ENCODE results near the gene TXNL4B. TPM values are rescaled to one million over a fixed set of nuclear protein-coding genes. Genes with fewer than 3 reads are reported as not detected.
"Not testable (repeated sequence)": the region's sequence is repeated elsewhere in the genome, so short reads cannot be mapped to it uniquely, and the experiment has no call there.

The TXNL4B gene
- total RNA-seq, 5 donors from 2014 or later (not counting 1 experiment from before 2014, with no cell fraction given) = 10.9 to 24.2 (median 19.4) TPM

DNA sequence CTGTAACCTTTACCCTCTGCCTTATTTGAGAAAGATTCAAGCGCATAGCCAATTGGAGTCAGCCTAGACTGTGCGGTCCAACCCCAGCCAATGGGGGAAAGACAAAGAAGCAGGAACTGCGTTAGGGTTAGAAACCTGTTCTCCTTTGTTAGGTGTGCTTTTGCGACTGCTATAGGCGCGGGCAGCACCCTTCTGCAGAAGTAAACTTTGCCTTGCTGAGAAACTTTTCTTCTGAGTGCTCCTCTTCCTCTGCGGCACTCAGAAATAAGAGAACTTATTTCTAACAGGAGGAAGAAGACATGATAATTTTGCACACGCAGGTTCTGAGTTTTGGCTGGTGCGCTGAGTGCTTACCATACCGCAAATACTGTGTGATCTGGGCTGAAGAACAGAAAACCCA lies 9.0 kb downstream of the TXNL4B start:
- POLR2A ChIA-PET = no interaction called here
- Mint-ChIP-seq H3K4me3 (no peak overlapping the region), H3K27me3 (no peaks in the 10 kb centered on the region), H3K9me3 (peaks cover 0 to 9% (median 0%) of the 10 kb centered on the region in 3 donors), H3K36me3 (peaks cover 46% of the 10 kb centered on the region), H3K27ac (no peak overlapping the region), H3K4me1 (peaks cover 0 to 2% (median 0%) of the 10 kb centered on the region in 3 donors)
- Histone ChIP-seq H3K36me3 (ENCODE audit: control insufficient read depth in 2 of 2, extremely low read depth in 1 of 2, insufficient read depth in 1 of 2, low read length in 1 of 2) (peaks cover 7 to 42% of the 10 kb centered on the region in 2 donors), H3K4me1 (ENCODE audit: control insufficient read depth in 1 of 2, extremely low read depth in 1 of 2, insufficient read depth in 2 of 2, low read length in 2 of 2) (no peaks in the 10 kb centered on the region), H3K27ac (ENCODE audit: low read length) (no peak overlapping the region), H3K27me3 (replicated peaks in 1 of 2; ENCODE audit: control insufficient read depth in 2 of 2, extremely low read depth in 1 of 2, insufficient read depth in 2 of 2, low read length in 1 of 2) (no peaks in the 10 kb centered on the region), H3K4me3 (ENCODE audit: control insufficient read depth in 1 of 2, extremely low read depth in 1 of 2, low read length in 1 of 2) (no peak overlapping the region), H3K9me3 (peaks cover 3% of the 10 kb centered on the region)
- CTCF ChIA-PET = no interaction called here
- ATAC-seq (replicated peaks in 1 of 4) (no peak), DNase-seq (no peak)
- WGBS (ENCODE audit: insufficient coverage) = 97% methylated on average over 6 of the region's 10 CpGs

DNA sequence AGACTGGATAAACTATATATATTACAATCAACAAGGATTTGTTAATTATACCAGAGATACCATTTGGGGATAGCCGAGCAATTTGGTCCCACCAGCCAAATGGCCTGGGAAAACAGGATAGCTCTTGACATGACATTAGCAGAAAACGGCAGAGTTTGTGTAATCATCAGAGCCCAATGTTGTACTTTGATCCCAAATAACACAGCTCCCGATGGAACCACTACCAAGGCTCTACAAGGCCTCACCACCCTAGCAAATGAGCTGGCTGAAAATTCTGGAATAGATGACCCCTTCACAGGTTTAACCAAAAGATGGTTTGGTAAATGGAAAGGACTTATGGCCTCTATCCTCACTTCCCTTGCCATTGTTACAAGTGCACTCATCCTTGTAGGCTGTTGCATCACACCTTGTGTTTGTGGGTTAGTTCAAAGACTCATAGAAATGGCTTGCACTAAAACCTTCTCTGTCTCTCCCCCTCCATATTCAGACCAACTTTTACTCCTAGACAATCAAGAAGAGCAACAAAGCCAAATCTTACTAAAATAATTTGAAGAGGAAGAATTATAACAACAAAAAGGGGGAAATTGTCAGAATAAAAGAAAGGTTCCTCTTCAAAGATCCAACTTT lies 9.5 kb downstream of the TXNL4B start:
- Histone ChIP-seq H3K27me3 (replicated peaks in 1 of 2; ENCODE audit: control insufficient read depth in 2 of 2, extremely low read depth in 1 of 2, insufficient read depth in 2 of 2, low read length in 1 of 2) (no peaks in the 10 kb centered on the region), H3K27ac (ENCODE audit: low read length) (no peak overlapping the region), H3K36me3 (ENCODE audit: control insufficient read depth in 2 of 2, extremely low read depth in 1 of 2, insufficient read depth in 1 of 2, low read length in 1 of 2) (peaks cover 7 to 36% of the 10 kb centered on the region in 2 donors), H3K4me3 (ENCODE audit: control insufficient read depth in 1 of 2, extremely low read depth in 1 of 2, low read length in 1 of 2) (no peak overlapping the region), H3K4me1 (ENCODE audit: control insufficient read depth in 1 of 2, extremely low read depth in 1 of 2, insufficient read depth in 2 of 2, low read length in 2 of 2) (no peaks in the 10 kb centered on the region), H3K9me3 (peaks cover 3% of the 10 kb centered on the region)
- Mint-ChIP-seq H3K4me1 (peaks cover 0 to 1% (median 0%) of the 10 kb centered on the region in 3 donors), H3K27ac (no peak overlapping the region), H3K27me3 (no peaks in the 10 kb centered on the region), H3K4me3 (no peak overlapping the region), H3K36me3 (peaks cover 41% of the 10 kb centered on the region), H3K9me3 (peaks cover 0 to 9% (median 0%) of the 10 kb centered on the region in 3 donors)
- ATAC-seq (replicated peaks in 1 of 4) (no peak), DNase-seq (no peak)
- WGBS (ENCODE audit: insufficient coverage) = 50% methylated on average over 2 of the region's 3 CpGs
- ChIA-PET POLR2A (no interaction called here), CTCF (interaction anchor here in 1 of 2 donors (0.6 kb wide), 1 partner anchor 355 kb away, joined by 4 read pairs; no protein-coding TSS in a partner anchor)

DNA sequence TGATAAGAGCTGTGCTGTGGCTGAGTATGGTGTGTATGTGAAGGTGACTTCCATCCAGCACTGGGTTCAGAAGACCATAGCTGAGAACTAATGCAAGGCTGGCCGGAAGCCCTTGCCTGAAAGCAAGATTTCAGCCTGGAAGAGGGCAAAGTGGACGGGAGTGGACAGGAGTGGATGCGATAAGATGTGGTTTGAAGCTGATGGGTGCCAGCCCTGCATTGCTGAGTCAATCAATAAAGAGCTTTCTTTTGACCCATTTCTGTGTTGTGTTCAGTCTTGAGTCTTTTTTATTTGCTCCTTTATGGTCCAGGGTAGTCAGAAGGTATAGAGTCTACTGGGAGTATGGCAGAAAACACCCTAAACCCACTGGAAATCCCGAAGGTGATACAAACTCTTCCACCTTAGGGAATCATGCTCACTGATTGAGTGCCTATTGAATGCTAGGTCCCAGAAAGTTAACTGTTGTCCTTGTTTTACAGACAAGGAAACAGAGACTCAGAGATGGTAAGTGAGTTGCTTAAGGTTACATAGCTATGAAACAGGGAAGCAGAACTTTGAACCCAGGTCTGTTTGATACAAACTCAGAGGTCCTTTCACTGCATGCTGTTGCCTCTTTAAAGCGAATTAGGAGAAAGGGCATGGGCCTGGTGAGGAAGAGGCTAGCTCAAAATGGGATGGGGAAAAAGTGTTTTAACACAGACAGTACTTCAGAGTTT lies 16.3 kb downstream of the TXNL4B start:
- H3K36me3 ChIP-seq (ENCODE audit: control insufficient read depth in 2 of 2, extremely low read depth in 1 of 2, insufficient read depth in 1 of 2, low read length in 1 of 2); H3K27me3 ChIP-seq (replicated peaks in 1 of 2; ENCODE audit: control insufficient read depth in 2 of 2, extremely low read depth in 1 of 2, insufficient read depth in 2 of 2, low read length in 1 of 2); H3K4me1 ChIP-seq (ENCODE audit: control insufficient read depth in 1 of 2, extremely low read depth in 1 of 2, insufficient read depth in 2 of 2, low read length in 2 of 2); H3K9me3 Mint-ChIP-seq; DNase-seq; POLR2A ChIA-PET; H3K4me3 ChIP-seq (ENCODE audit: control insufficient read depth in 1 of 2, extremely low read depth in 1 of 2, low read length in 1 of 2); CTCF ChIA-PET; H3K9me3 ChIP-seq; H3K27ac ChIP-seq (ENCODE audit: low read length); H3K4me1 Mint-ChIP-seq; ATAC-seq (replicated peaks in 1 of 4); H3K27ac Mint-ChIP-seq; H3K27me3 Mint-ChIP-seq; H3K4me3 Mint-ChIP-seq: not testable (repeated sequence)
- WGBS (ENCODE audit: insufficient coverage) = no CpG with 5 or more reads among the region's 5 CpGs
- H3K36me3 Mint-ChIP-seq = peaks cover 17% of the 10 kb centered on the region

DNA sequence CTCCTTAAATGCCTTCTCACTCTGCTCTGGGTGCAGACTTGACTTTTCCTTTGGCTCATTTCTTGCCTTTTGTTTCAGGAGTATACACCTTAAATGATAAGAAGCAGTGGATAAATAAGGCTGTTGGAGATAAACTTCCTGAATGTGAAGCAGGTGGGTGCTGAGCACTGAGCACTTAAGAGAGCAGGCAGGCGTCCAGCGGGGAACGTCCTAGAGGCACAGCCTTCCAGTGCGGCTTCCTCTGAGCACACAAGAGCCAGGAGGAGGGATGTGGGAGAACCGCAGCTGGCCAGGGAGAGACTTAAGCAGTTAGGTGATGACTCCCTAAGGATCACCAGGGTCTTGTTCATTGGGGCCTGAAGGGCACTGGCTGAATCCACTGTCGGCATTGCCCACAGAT lies 18.4 kb downstream of the TXNL4B start:
- ATAC-seq (replicated peaks in 1 of 4); H3K9me3 Mint-ChIP-seq; H3K27me3 Mint-ChIP-seq; H3K36me3 ChIP-seq (ENCODE audit: control insufficient read depth in 2 of 2, extremely low read depth in 1 of 2, insufficient read depth in 1 of 2, low read length in 1 of 2); H3K4me3 Mint-ChIP-seq; H3K27me3 ChIP-seq (replicated peaks in 1 of 2; ENCODE audit: control insufficient read depth in 2 of 2, extremely low read depth in 1 of 2, insufficient read depth in 2 of 2, low read length in 1 of 2); H3K4me1 ChIP-seq (ENCODE audit: control insufficient read depth in 1 of 2, extremely low read depth in 1 of 2, insufficient read depth in 2 of 2, low read length in 2 of 2); DNase-seq; H3K9me3 ChIP-seq; H3K4me3 ChIP-seq (ENCODE audit: control insufficient read depth in 1 of 2, extremely low read depth in 1 of 2, low read length in 1 of 2); POLR2A ChIA-PET; CTCF ChIA-PET; H3K27ac Mint-ChIP-seq; H3K27ac ChIP-seq (ENCODE audit: low read length); H3K4me1 Mint-ChIP-seq: not testable (repeated sequence)
- WGBS (ENCODE audit: insufficient coverage) = 100% methylated on average over 1 of the region's 6 CpGs
- H3K36me3 Mint-ChIP-seq = peaks cover 17% of the 10 kb centered on the region

DNA sequence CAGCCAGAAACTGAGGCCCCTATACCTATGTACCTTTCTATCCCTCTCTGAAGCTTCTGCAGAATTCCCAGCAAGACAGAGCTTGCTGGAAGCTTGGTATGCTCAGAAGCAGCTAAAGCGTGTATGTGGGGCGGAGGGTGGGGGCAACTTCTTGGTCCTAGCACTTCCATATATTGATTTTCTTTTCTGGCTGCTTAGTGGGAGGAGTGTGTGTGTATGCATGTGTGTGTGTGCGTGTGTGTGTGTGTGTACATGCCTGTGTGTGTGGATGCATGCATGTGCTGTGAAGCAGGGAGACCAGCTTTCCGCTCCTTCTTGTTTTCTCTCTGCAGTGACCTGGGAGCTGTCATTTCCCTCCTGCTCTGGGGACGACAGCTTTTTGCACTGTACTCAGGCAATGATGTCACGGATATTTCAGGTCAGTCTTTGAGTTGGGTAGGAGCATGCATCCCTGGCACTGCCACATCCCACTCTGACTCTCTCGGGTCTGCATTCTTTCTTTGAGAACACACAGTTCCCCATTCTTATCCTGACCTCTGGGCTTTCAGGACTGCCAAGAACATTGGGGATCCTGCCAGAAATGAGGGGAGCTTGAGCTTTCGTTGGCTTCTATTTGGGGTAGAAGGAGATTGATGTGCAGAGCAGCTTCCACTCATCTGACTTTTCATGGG lies 19.7 kb downstream of the TXNL4B start:
- H3K4me1 ChIP-seq (ENCODE audit: control insufficient read depth in 1 of 2, extremely low read depth in 1 of 2, insufficient read depth in 2 of 2, low read length in 2 of 2) = no peaks in the 10 kb centered on the region
- Mint-ChIP-seq H3K36me3 (peaks cover 16% of the 10 kb centered on the region), H3K4me3 (no peak overlapping the region), H3K27me3 (no peaks in the 10 kb centered on the region), H3K4me1 (no peaks in the 10 kb centered on the region), H3K27ac (no peak overlapping the region), H3K9me3 (no peaks in the 10 kb centered on the region)
- H3K9me3 ChIP-seq = no peaks in the 10 kb centered on the region
- ChIA-PET POLR2A (no interaction called here), CTCF (no interaction called here)
- no peaks in the 10 kb centered on the region for H3K27me3 ChIP-seq (replicated peaks in 1 of 2; ENCODE audit: control insufficient read depth in 2 of 2, extremely low read depth in 1 of 2, insufficient read depth in 2 of 2, low read length in 1 of 2)
- no peak overlapping the region for H3K4me3 ChIP-seq (ENCODE audit: control insufficient read depth in 1 of 2, extremely low read depth in 1 of 2, low read length in 1 of 2)
- no peak for ATAC-seq (replicated peaks in 1 of 4)
- H3K27ac ChIP-seq (ENCODE audit: low read length) = no peak overlapping the region
- H3K36me3 ChIP-seq (ENCODE audit: control insufficient read depth in 2 of 2, extremely low read depth in 1 of 2, insufficient read depth in 1 of 2, low read length in 1 of 2) = no peaks in the 10 kb centered on the region
- 100% methylated on average over 3 of the region's 8 CpGs for WGBS (ENCODE audit: insufficient coverage)
- DNase-seq = no peak

DNA sequence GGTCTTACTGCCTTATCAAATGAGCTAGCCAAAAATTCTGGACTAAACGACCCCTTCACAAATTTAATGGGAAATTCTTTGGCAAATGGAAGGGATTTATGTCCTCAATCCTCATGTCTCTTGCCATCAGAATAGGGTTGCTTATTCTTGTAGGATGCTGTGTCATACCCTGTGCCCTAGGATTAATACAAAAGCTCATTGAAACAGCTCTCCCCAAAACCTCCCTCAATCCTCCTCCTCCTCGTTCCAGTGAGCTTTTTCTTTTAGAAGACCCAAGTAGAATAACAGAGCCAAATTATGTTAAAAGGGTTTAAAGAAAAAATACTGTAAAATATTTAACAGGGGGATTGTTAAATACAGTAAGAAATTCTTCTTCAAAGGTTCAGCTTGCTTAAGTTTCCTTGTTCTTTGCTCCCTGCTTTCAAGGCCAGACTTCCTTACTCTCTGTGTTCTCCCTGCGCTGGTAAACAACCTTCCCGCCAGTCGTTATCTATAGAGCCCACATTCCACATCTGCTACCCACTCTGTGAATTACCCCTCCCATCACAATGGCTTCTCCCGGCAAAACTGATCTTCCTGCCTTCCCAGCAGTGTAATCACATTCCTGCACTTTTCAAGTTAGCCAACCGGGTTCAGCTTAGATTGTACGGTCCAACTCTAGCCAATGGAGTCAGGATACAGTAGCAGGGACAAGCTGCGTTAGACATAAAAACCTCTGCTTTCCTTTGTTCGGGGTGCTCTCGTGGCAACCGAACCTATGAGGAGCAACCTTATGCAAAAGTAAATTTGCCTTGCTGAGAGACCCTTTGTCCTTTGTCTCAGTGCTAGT lies 20.7 kb downstream of the TXNL4B start:
- CTCF ChIA-PET = no interaction called here
- H3K4me1 Mint-ChIP-seq = no peaks in the 10 kb centered on the region
- H3K36me3 Mint-ChIP-seq = peaks cover 7% of the 10 kb centered on the region
- no peaks in the 10 kb centered on the region for H3K27me3 Mint-ChIP-seq
- whole genome bisulfite sequencing (ENCODE audit: insufficient coverage) = 89% methylated on average over 10 of the region's 12 CpGs
- Histone ChIP-seq H3K27me3 (replicated peaks in 1 of 2; ENCODE audit: control insufficient read depth in 2 of 2, extremely low read depth in 1 of 2, insufficient read depth in 2 of 2, low read length in 1 of 2) (no peaks in the 10 kb centered on the region), H3K27ac (ENCODE audit: low read length) (no peak overlapping the region), H3K36me3 (ENCODE audit: control insufficient read depth in 2 of 2, extremely low read depth in 1 of 2, insufficient read depth in 1 of 2, low read length in 1 of 2) (no peaks in the 10 kb centered on the region), H3K4me1 (ENCODE audit: control insufficient read depth in 1 of 2, extremely low read depth in 1 of 2, insufficient read depth in 2 of 2, low read length in 2 of 2) (no peaks in the 10 kb centered on the region), H3K4me3 (ENCODE audit: control insufficient read depth in 1 of 2, extremely low read depth in 1 of 2, low read length in 1 of 2) (no peak overlapping the region), H3K9me3 (no peaks in the 10 kb centered on the region)
- H3K4me3 Mint-ChIP-seq = no peak overlapping the region
- ATAC-seq (replicated peaks in 1 of 4) (no peak), DNase-seq (no peak)
- POLR2A ChIA-PET = no interaction called here
- H3K27ac Mint-ChIP-seq = no peak overlapping the region
- no peaks in the 10 kb centered on the region for H3K9me3 Mint-ChIP-seq
